Fibroblast of lung (primary cell): ENCODE measurements around the gene ATOH1.

Source experiments
- CTCF ChIP-seq, 2 donors: IDR thresholded peaks in 1 of 2; conservative IDR thresholded peaks in 1 of 2; 1 replicate in 1 of 2; 2 replicates in 1 of 2; pipeline ENCODE4 v1.5.1; 2011 to 2012; ENCODE audit warnings: low read length in 2 of 2, control low read depth in 1 of 2, inconsistent platforms in 1 of 2, low read depth in 1 of 2, mild to moderate bottlenecking in 1 of 2
- EZH2 ChIP-seq: IDR thresholded peaks from 2 replicates; pipeline ENCODE4 v1.5.1; 2012; ENCODE audit warnings: low read length, control low read depth, mild to moderate bottlenecking; ENCODE audit errors: missing control alignments

GRCh38 chr4:93810340-93810992 lies 18.1 kb upstream of the ATOH1 start:
- TF ChIP-seq CTCF (conservative IDR thresholded peaks at IDR 0.05 in 1 of 2, IDR thresholded peaks at IDR 0.05 in 1 of 2; ENCODE audit: low read depth in 1 of 2, low read length in 2 of 2): no peak
- TF ChIP-seq EZH2: no peak
